Caco-2 (cell line): ENCODE measurements around the gene DDIAS. TPM values are rescaled to one million over a fixed set of nuclear protein-coding genes. Genes with fewer than 3 reads are reported as not detected.

ENCODE experiments used
- BruUV-seq: library from RNA; stranded (reverse); fragments of 400-500 nt; replicated peaks from 2 replicates; lab custom pipeline; 2021; lab: Mats Ljungman, UMichigan
- CTCF ChIA-PET: fragments of 300-600 bp; sonication (Branson Sonifier 250); formaldehyde crosslinking; loops from one replicate; lab custom pipeline; 2022; ENCODE audit warnings: antibody characterized with exemption; lab: Charles Lee
- POLR2A ChIA-PET: fragments of 300-600 bp; sonication (Branson Sonifier 250); formaldehyde crosslinking; loops from one replicate; lab custom pipeline; 2022; ENCODE audit warnings: antibody characterized with exemption; lab: Charles Lee
- DNase-seq, 2 experiments: peaks; one replicate each; pipeline versions ENCODE4 v3.0.0 to v3.0.0-alpha.2; 2020 to 2022
- H3K27me3 ChIP-seq: replicated peaks from 2 replicates; pipeline ENCODE4 v1.6.0; 2011; ENCODE audit warnings: low read length; ENCODE audit not compliant: control insufficient read depth, insufficient read depth
- H3K36me3 ChIP-seq: 2 replicates; pipeline ENCODE4 v1.5.1; 2011; ENCODE audit warnings: low read length; ENCODE audit not compliant: control insufficient read depth, insufficient read depth
- H3K4me1 ChIP-seq: fragments of 250-450 bp; sonication (Bioruptor Pico); 2 replicates; pipeline ENCODE4 v1.5.1; 2020; ENCODE audit warnings: mild to moderate bottlenecking
- H3K4me3 ChIP-seq: 2 replicates; pipeline ENCODE4 v1.5.1; 2011; ENCODE audit warnings: low read depth, mild to moderate bottlenecking, control low read depth, low read length
- H3K9me3 ChIP-seq: fragments of 250-450 bp; sonication (Bioruptor Pico); 2 replicates; pipeline ENCODE4 v1.5.1; 2020; ENCODE audit warnings: mild to moderate bottlenecking, moderate library complexity
- H3K27ac Mint-ChIP-seq: one replicate; pipeline ENCODE4 v1.8.0; 2022; ENCODE audit warnings: mixed read lengths; ENCODE audit not compliant: unreplicated experiment
- H3K27me3 Mint-ChIP-seq: one replicate; pipeline ENCODE4 v1.8.0; 2022; ENCODE audit warnings: mixed read lengths; ENCODE audit not compliant: insufficient read depth, unreplicated experiment
- H3K36me3 Mint-ChIP-seq: one replicate; pipeline ENCODE4 v1.8.0; 2022; ENCODE audit warnings: mild to moderate bottlenecking, mixed read lengths; ENCODE audit not compliant: insufficient read depth, unreplicated experiment
- H3K4me1 Mint-ChIP-seq: one replicate; pipeline ENCODE4 v1.8.0; 2022; ENCODE audit warnings: low read depth, mixed read lengths; ENCODE audit not compliant: unreplicated experiment
- H3K4me3 Mint-ChIP-seq: one replicate; pipeline ENCODE4 v1.8.0; 2022; ENCODE audit warnings: mild to moderate bottlenecking, moderate library complexity, mixed read lengths; ENCODE audit not compliant: unreplicated experiment
- H3K9me3 Mint-ChIP-seq: one replicate; pipeline ENCODE4 v1.8.0; 2022; ENCODE audit warnings: mixed read lengths; ENCODE audit not compliant: unreplicated experiment
- CTCF ChIP-seq, 2 experiments: fragments of 200-600 bp in 1 of 2; IDR thresholded peaks; 1 replicate in 1 of 2; 2 replicates in 1 of 2; pipeline versions ENCODE4 v1.5.1 to v1.8.0; 2011 to 2022; ENCODE audit warnings: antibody characterized with exemption in 1 of 2, control low read depth in 1 of 2, inconsistent platforms in 1 of 2, low read depth in 1 of 2, low read length in 1 of 2, mild to moderate bottlenecking in 1 of 2, moderate library complexity in 1 of 2; ENCODE audit not compliant: insufficient read depth in 1 of 2, severe bottlenecking in 1 of 2, unreplicated experiment in 1 of 2
- intact Hi-C: fragments of 100-400 bp; cut with micrococcal nuclease; formaldehyde crosslinking; loops from one replicate; pipeline ENCODE4 v1.10.0; 2022; ENCODE audit not compliant: unreplicated experiment
- total RNA-seq: library from RNA; stranded (reverse); gene quantifications from 2 replicates; pipeline ENCODE4 v1.2.3, GENCODE V29; 2022

Gene DDIAS
- total RNA-seq, 1 experiment from 2014 or later = 22.0 TPM

- no TSS peak for BruUV-seq
- Histone ChIP-seq H3K4me3 (peak overlapping the region; percentile 63), H3K36me3 (no peaks in the 10 kb centered on the region), H3K27me3 (no peaks in the 10 kb centered on the region), H3K9me3 (no peaks in the 10 kb centered on the region), H3K4me1 (peaks cover 4% of the 10 kb centered on the region; the same call in 1 of the 2 replicates)
- TF ChIP-seq CTCF (IDR thresholded peaks at IDR 0.05; ENCODE audit: insufficient read depth in 1 of 2, low read depth in 1 of 2, low read length in 1 of 2, severe bottlenecking in 1 of 2, unreplicated experiment in 1 of 2) = no peak
- Mint-ChIP-seq H3K9me3 (no peaks in the 10 kb centered on the region), H3K36me3 (peaks cover 23% of the 10 kb centered on the region), H3K4me3 (peak overlapping the region; percentile 93), H3K27me3 (no peaks in the 10 kb centered on the region), H3K4me1 (peaks cover 44% of the 10 kb centered on the region), H3K27ac (peak overlapping the region; percentile 95)
- POLR2A ChIA-PET = interaction anchor here (0.5 to 2.5 kb wide), 10 partner anchors 10 to 386 kb away, joined by 3 to 34 read pairs (median 4); partner anchors contain the start of genes ANKRD42, CCDC90B, FAM181B and PCF11
- DNase-seq = no peak
- CTCF ChIA-PET = interaction anchor here (0.7 to 3.6 kb wide), 8 partner anchors 10 to 257 kb away, joined by 4 to 68 read pairs (median 9); partner anchors contain the start of genes PCF11 and RAB30
- intact Hi-C loops = loop anchor here (1.0 to 2.0 kb wide), 4 partner anchors 33 to 825 kb away; partner anchors contain the start of genes CCDC90B and FAM181B
These were observed 1.6 kb upstream of the DDIAS start for GRCh38 chr11:82899957-82900276.

GRCh38 chr11:82900277-82901164 is 1.0 kb upstream of the DDIAS start, which contains the start of gene PRCP:
TSS of gene PRCP (minus strand) at chr11:82900430. CDS start at chr11:82900402, 28 bp downstream.
- DNase-seq = peak; percentile 99
- ChIA-PET POLR2A (interaction anchor here (0.5 to 2.5 kb wide), 22 partner anchors 10 to 385 kb away, joined by 3 to 34 read pairs (median 5); partner anchors contain the start of genes ANKRD42, CCDC90B, FAM181B and PCF11), CTCF (interaction anchor here (0.5 to 3.6 kb wide), 18 partner anchors 10 to 901 kb away, joined by 3 to 68 read pairs (median 7); partner anchors contain the start of genes CCDC90B, PCF11 and RAB30)
- intact Hi-C loops = loop anchor here (1.0 to 2.0 kb wide), 7 partner anchors 33 to 824 kb away; partner anchors contain the start of genes ANKRD42, CCDC90B, FAM181B and RAB30
- Histone ChIP-seq H3K4me1 (peaks cover 4% of the 10 kb centered on the region; the same call in 1 of the 2 replicates), H3K27me3 (no peaks in the 10 kb centered on the region), H3K36me3 (no peaks in the 10 kb centered on the region), H3K9me3 (no peaks in the 10 kb centered on the region), H3K4me3 (peak within 1 kb of the TSS; percentile 63)
- Mint-ChIP-seq H3K4me3 (peak within 1 kb of the TSS; percentile 93), H3K4me1 (peaks cover 40% of the 10 kb centered on the region), H3K9me3 (no peaks in the 10 kb centered on the region), H3K27ac (peak within 1 kb of the TSS; percentile 95), H3K36me3 (peaks cover 23% of the 10 kb centered on the region), H3K27me3 (no peaks in the 10 kb centered on the region)
- no TSS peak for BruUV-seq
- no peak for TF ChIP-seq CTCF (IDR thresholded peaks at IDR 0.05; ENCODE audit: insufficient read depth in 1 of 2, low read depth in 1 of 2, low read length in 1 of 2, severe bottlenecking in 1 of 2, unreplicated experiment in 1 of 2)
